Sigmoid colon (tissue), 4 donors: ENCODE results near the gene MPST.

Experiments used
- EP300 ChIP-seq, 4 donors: sonication (generic); formaldehyde crosslinking; IDR thresholded peaks; one replicate each; pipeline ENCODE4 v1.6.1; 2017; ENCODE audit warnings: antibody characterized with exemption in 4 of 4
- POLR2AphosphoS5 ChIP-seq, 4 donors: sonication (generic); formaldehyde crosslinking; IDR thresholded peaks; one replicate each; pipeline ENCODE4 v1.6.1; 2017; ENCODE audit warnings: antibody characterized with exemption in 4 of 4
- TF ChIP-seq, protein P1 (sequence below), 4 experiments: fragments of 450-650 bp in 3 of 4; fragments of 200-600 bp in 1 of 4; IDR thresholded peaks; one replicate each; pipeline ENCODE4 v1.5.1; 2016 to 2019; ENCODE audit warnings: antibody characterized with exemption in 4 of 4, mild to moderate bottlenecking in 3 of 4, moderate library complexity in 2 of 4

DNA sequence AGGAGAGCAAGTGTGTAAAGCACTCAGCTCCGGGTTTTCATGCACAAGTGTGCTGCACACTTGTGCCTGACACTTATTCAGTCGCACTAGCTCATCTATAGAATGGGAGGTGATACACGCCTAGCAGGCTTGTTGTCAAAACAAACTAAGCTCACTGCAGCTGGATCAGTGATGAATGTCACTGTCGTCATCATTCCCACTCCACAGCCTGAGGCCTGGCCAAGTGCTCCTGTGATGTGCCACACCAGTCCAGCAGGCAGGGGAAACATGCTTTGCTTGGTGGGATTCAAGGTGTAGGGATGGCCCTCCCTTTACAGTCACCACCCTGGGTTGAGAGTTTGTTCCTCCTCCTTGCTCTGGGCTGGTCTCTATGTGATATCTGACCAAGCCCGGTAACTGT lies 6.8 kb downstream of the MPST start:
- TF ChIP-seq POLR2AphosphoS5 (IDR thresholded peaks at IDR 0.05) (no peak), EP300 (IDR thresholded peaks at IDR 0.05) (no peak)
- TF ChIP-seq, protein P1, sequence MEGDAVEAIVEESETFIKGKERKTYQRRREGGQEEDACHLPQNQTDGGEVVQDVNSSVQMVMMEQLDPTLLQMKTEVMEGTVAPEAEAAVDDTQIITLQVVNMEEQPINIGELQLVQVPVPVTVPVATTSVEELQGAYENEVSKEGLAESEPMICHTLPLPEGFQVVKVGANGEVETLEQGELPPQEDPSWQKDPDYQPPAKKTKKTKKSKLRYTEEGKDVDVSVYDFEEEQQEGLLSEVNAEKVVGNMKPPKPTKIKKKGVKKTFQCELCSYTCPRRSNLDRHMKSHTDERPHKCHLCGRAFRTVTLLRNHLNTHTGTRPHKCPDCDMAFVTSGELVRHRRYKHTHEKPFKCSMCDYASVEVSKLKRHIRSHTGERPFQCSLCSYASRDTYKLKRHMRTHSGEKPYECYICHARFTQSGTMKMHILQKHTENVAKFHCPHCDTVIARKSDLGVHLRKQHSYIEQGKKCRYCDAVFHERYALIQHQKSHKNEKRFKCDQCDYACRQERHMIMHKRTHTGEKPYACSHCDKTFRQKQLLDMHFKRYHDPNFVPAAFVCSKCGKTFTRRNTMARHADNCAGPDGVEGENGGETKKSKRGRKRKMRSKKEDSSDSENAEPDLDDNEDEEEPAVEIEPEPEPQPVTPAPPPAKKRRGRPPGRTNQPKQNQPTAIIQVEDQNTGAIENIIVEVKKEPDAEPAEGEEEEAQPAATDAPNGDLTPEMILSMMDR (IDR thresholded peaks at IDR 0.05): no peak
